Naive B cell (primary cell): Measurements from ENCODE around the gene TNFAIP8L1. TPM values are rescaled to one million over a fixed set of nuclear protein-coding genes. Genes with fewer than 3 reads are reported as not detected.

Experiments
- ATAC-seq, 2 donors: fragments of 150-1000 bp; cut with Tn5 transposase; 2 replicates each; pipeline ENCODE4 v1.10.0; 2021; ENCODE audit warnings: low read depth in 2 of 2, mild to moderate bottlenecking in 2 of 2, moderate library complexity in 2 of 2
- DNase-seq: peaks from one replicate; pipeline ENCODE4 v3.0.0; 2022
- H3K27ac Mint-ChIP-seq, 6 donors: one replicate each; pipeline ENCODE4 v1.8.0; 2020 to 2022; ENCODE audit warnings: mild to moderate bottlenecking in 6 of 6, mixed read lengths in 6 of 6, moderate library complexity in 5 of 6, inconsistent platforms in 2 of 6
- H3K27me3 Mint-ChIP-seq, 3 donors: one replicate each; pipeline ENCODE4 v1.8.0; 2021 to 2022; ENCODE audit warnings: mixed read lengths in 3 of 3, mild to moderate bottlenecking in 1 of 3
- H3K36me3 Mint-ChIP-seq, 2 donors: one replicate each; pipeline ENCODE4 v1.8.0; 2020 to 2022; ENCODE audit warnings: mixed read lengths in 2 of 2, inconsistent platforms in 1 of 2, mild to moderate bottlenecking in 1 of 2
- H3K4me1 Mint-ChIP-seq, 3 donors: one replicate each; pipeline ENCODE4 v1.8.0; 2020 to 2022; ENCODE audit warnings: mixed read lengths in 3 of 3, inconsistent platforms in 1 of 3, mild to moderate bottlenecking in 1 of 3, moderate library complexity in 1 of 3
- H3K4me3 Mint-ChIP-seq, 8 donors: one replicate each; pipeline ENCODE4 v1.8.0; 2020 to 2022; ENCODE audit warnings: mild to moderate bottlenecking in 8 of 8, mixed read lengths in 8 of 8, moderate library complexity in 8 of 8, inconsistent platforms in 2 of 8
- H3K9me3 Mint-ChIP-seq, 7 donors: one replicate each; pipeline ENCODE4 v1.8.0; 2020 to 2022; ENCODE audit warnings: mixed read lengths in 7 of 7, mild to moderate bottlenecking in 5 of 7, inconsistent platforms in 2 of 7, moderate library complexity in 1 of 7
- polyA plus RNA-seq, 6 donors: library from polyadenylated mRNA; unstranded; fragments of 300-500 nt; fragmentation: Illumina TruSeq; gene quantifications; one replicate each; pipeline ENCODE4 v1.2.3, GENCODE V29; 2021; ENCODE audit warnings: low read depth in 6 of 6

Gene TNFAIP8L1
- polyA plus RNA-seq, 6 donors from 2014 or later = 4.7 to 14.2 (median 8.0) TPM

- no peak for DNase-seq
- no peak for ATAC-seq
- Mint-ChIP-seq H3K4me3 (peak overlapping the region in 7 of 8 donors; percentile 6 to 91 (median 52)), H3K27ac (peak overlapping the region in 3 of 6 donors; percentile 47 to 76 (median 58)), H3K27me3 (no peaks in the 10 kb centered on the region), H3K36me3 (no peaks in the 10 kb centered on the region), H3K4me1 (peaks cover 23 to 49% (median 49%) of the 10 kb centered on the region in 3 donors), H3K9me3 (no peaks in the 10 kb centered on the region)
Observed at GRCh38 chr19:4642625-4643024, 3.3 kb downstream of the TNFAIP8L1 start.

DNA sequence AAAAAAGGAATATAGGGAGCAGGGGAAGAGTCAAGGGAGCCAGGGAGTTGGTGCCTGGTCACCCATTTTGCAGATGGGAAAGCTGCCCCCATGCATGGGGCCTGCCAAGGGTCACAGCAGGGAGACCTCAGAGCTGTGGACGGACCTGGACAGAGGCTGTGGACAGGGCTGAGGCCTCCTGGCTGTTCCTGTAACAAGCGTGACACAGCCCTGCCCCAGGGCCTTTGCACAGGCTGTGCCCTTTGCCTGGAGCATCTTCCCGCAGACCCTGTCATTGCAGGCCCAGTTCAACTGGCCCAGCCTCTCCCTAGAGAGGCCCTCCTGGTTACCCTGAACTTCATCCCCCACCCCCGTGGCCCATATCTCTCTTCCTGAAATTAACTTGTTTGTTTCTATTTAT is 6.4 kb downstream of the TNFAIP8L1 start:
- Mint-ChIP-seq H3K4me1 (peaks cover 24 to 55% (median 35%) of the 10 kb centered on the region in 3 donors), H3K27ac (no peak overlapping the region), H3K36me3 (no peaks in the 10 kb centered on the region), H3K9me3 (no peaks in the 10 kb centered on the region), H3K27me3 (no peaks in the 10 kb centered on the region), H3K4me3 (peak overlapping the region in 1 of 8 donors; percentile 72)
- ATAC-seq = no peak
- no peak for DNase-seq

GRCh38 chr19:4647676-4648644 is 8.6 kb downstream of the TNFAIP8L1 start:
- Mint-ChIP-seq H3K4me1 (peaks cover 11 to 40% (median 22%) of the 10 kb centered on the region in 3 donors), H3K36me3 (no peaks in the 10 kb centered on the region), H3K9me3 (no peaks in the 10 kb centered on the region), H3K4me3 (peak overlapping the region in 6 of 8 donors; percentile 15 to 83 (median 50)), H3K27me3 (no peaks in the 10 kb centered on the region), H3K27ac (peak overlapping the region in 5 of 6 donors; percentile 22 to 92 (median 79))
- DNase-seq (no peak), ATAC-seq (peak; percentile 44 to 53)

DNA sequence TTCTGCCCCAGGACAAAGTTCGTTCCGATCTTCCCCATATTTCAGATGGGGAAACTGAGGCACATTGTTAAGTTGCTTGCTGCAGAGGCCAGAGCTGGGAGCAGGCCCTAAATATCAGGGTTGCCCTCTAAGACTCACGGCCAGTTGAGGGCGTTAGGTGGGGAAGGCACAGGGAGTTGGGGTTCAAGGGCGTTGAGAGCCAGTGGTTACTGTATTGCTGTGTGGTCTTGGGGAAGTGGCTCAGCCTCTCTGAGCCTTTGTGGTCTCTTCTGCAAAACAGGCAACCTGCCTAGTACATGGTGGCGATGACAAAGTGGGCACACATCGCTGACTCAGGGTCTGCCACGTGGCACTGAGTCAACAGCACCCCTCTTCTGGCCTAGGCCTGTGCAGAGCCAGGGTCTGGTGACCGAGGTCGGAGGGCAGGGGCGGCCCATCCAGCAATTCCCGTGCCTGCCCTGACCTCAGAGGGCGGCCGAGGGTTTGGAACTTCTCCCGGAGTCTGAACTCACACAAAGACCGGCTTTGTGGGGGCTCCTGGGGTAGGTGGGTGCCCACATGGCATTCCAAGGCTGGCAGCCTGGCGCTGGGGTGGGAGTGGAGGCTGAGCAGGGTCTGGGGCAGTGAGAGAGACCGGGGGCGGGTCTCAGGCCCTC is 10.2 kb downstream of the TNFAIP8L1 start:
- Mint-ChIP-seq H3K4me3 (peak overlapping the region in 2 of 8 donors; percentile 41 to 45), H3K9me3 (no peaks in the 10 kb centered on the region), H3K4me1 (peaks cover 13 to 37% (median 23%) of the 10 kb centered on the region in 3 donors), H3K36me3 (no peaks in the 10 kb centered on the region), H3K27ac (peak overlapping the region in 4 of 6 donors; percentile 22 to 89 (median 52)), H3K27me3 (no peaks in the 10 kb centered on the region)
- no peak for DNase-seq
- no peak for ATAC-seq

- H3K27me3 Mint-ChIP-seq = no peaks in the 10 kb centered on the region
- peak overlapping the region in 2 of 6 donors; percentile 15 to 22 for H3K27ac Mint-ChIP-seq
- H3K36me3 Mint-ChIP-seq = peaks cover 0 to 4% of the 10 kb centered on the region in 2 donors
- no peaks in the 10 kb centered on the region for H3K9me3 Mint-ChIP-seq
- H3K4me1 Mint-ChIP-seq = peaks cover 17 to 44% (median 25%) of the 10 kb centered on the region in 3 donors
- ATAC-seq = no peak
- H3K4me3 Mint-ChIP-seq = no peak overlapping the region
- DNase-seq = no peak
Observed at GRCh38 chr19:4650159-4650558, 10.8 kb downstream of the TNFAIP8L1 start.

- Mint-ChIP-seq H3K4me3 (no peak overlapping the region), H3K9me3 (no peaks in the 10 kb centered on the region), H3K4me1 (peaks cover 17 to 37% (median 18%) of the 10 kb centered on the region in 3 donors), H3K36me3 (peaks cover 0 to 6% of the 10 kb centered on the region in 2 donors), H3K27ac (no peak overlapping the region), H3K27me3 (no peaks in the 10 kb centered on the region)
- ATAC-seq (no peak), DNase-seq (no peak)
Observed at GRCh38 chr19:4652075-4652474, 12.8 kb downstream of the TNFAIP8L1 start.

- H3K4me1 Mint-ChIP-seq = peaks cover 5 to 22% (median 11%) of the 10 kb centered on the region in 3 donors
- no peaks in the 10 kb centered on the region for H3K9me3 Mint-ChIP-seq
- DNase-seq = no peak
- H3K36me3 Mint-ChIP-seq = peaks cover 0 to 6% of the 10 kb centered on the region in 2 donors
- peak overlapping the region in 3 of 6 donors; percentile 15 to 80 (median 19) for H3K27ac Mint-ChIP-seq
- no peaks in the 10 kb centered on the region for H3K27me3 Mint-ChIP-seq
- no peak for ATAC-seq
- no peak overlapping the region for H3K4me3 Mint-ChIP-seq
Observed at GRCh38 chr19:4653793-4654436, 14.6 kb downstream of the TNFAIP8L1 start.

DNA sequence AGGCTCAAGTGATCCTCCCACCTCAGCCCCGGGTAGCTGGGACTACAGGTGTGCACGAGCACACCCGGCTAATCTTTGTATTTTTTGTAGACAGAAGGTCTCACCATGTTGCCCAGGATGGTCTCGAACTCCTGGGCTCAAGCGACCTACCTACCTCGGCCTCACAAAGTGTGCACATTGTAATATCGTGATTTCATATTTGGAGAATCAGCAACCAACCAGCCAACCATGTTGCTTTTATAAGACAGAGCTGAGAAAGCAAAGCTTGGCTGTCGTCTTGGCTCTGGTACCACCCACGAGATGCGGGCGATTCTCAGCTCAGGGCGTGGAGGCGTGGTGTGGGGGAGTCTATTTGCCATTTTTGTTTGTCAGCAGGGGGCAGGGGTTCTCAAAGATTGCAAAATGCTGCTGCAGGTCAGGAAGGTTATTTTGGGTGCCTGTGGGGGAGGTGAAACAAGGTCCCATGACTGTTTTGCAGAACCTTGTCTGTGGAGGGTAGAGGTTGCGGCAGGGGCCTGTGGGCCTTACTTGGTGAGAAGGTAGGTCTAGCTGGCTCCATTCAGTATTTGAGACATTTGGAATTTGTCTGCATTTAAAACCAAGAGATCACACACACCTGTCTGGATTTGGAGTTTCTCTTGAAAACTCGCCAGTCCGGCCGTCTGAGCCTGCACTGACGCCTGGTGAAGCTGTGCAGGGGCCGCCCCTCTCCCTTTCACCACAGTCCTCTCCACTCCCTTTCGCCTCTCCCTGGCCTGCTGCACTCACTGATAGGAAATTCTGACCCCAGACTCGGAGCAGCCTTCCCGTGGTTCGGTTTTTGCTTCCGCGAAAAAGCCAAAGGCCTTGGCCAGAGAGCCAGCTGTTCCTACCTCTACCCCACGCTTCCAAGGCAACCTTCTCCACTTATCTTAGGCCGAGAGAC is 15.4 kb downstream of the TNFAIP8L1 start:
- no peaks in the 10 kb centered on the region for H3K9me3 Mint-ChIP-seq
- peaks cover 5 to 17% (median 7%) of the 10 kb centered on the region in 3 donors for H3K4me1 Mint-ChIP-seq
- H3K36me3 Mint-ChIP-seq = peaks cover 3 to 7% of the 10 kb centered on the region in 2 donors
- peak in 1 of 2 donors; percentile 20 for ATAC-seq
- no peaks in the 10 kb centered on the region for H3K27me3 Mint-ChIP-seq
- no peak for DNase-seq
- peak overlapping the region in 5 of 6 donors; percentile 15 to 85 (median 79) for H3K27ac Mint-ChIP-seq
- H3K4me3 Mint-ChIP-seq = peak overlapping the region in 1 of 8 donors; percentile 37

DNA sequence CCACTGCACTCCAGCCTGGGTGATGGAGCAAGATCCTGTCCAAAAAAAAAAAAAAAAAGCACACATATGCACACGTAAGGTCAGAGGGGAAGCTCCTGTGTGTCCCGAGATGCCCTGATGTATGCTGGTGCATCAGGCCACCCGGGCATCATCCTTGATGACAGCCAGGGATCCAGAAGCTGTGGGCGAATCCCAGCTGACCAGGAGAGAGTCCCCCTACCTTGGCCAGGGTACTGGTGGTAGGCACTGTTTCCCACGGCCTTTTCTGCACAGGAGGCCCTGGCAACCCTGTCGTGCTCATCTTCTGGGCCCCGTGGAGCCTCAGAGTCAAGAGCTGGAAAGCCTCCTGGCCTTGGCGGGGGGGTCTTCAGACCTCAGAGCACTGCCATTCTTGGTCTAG is 16.8 kb downstream of the TNFAIP8L1 start:
- no peaks in the 10 kb centered on the region for H3K9me3 Mint-ChIP-seq
- peaks cover 5 to 13% (median 7%) of the 10 kb centered on the region in 3 donors for H3K4me1 Mint-ChIP-seq
- DNase-seq (no peak), ATAC-seq (no peak)
- peaks cover 7 to 10% of the 10 kb centered on the region in 2 donors for H3K36me3 Mint-ChIP-seq
- no peak overlapping the region for H3K27ac Mint-ChIP-seq
- no peak overlapping the region for H3K4me3 Mint-ChIP-seq
- no peaks in the 10 kb centered on the region for H3K27me3 Mint-ChIP-seq

GRCh38 chr19:4657262-4657661 is 17.9 kb downstream of the TNFAIP8L1 start:
- Mint-ChIP-seq H3K27me3 (no peaks in the 10 kb centered on the region), H3K36me3 (peaks cover 7 to 10% of the 10 kb centered on the region in 2 donors), H3K4me1 (peaks cover 7 to 13% (median 8%) of the 10 kb centered on the region in 3 donors), H3K4me3 (no peak overlapping the region), H3K9me3 (no peaks in the 10 kb centered on the region), H3K27ac (peak overlapping the region in 1 of 6 donors; percentile 2)
- DNase-seq (no peak), ATAC-seq (no peak)

- no peaks in the 10 kb centered on the region for H3K9me3 Mint-ChIP-seq
- H3K27ac Mint-ChIP-seq = peak overlapping the region in 1 of 6 donors; percentile 2
- H3K4me3 Mint-ChIP-seq = no peak overlapping the region
- H3K27me3 Mint-ChIP-seq = no peaks in the 10 kb centered on the region
- peaks cover 8 to 13% (median 10%) of the 10 kb centered on the region in 3 donors for H3K4me1 Mint-ChIP-seq
- peaks cover 7 to 10% of the 10 kb centered on the region in 2 donors for H3K36me3 Mint-ChIP-seq
- DNase-seq (no peak), ATAC-seq (no peak)
Observed at GRCh38 chr19:4657835-4658234, 18.5 kb downstream of the TNFAIP8L1 start.

GRCh38 chr19:4660181-4660791 is 21.0 kb downstream of the TNFAIP8L1 start:
- peaks cover 4 to 7% of the 10 kb centered on the region in 2 donors for H3K36me3 Mint-ChIP-seq
- ATAC-seq (no peak), DNase-seq (no peak)
- H3K9me3 Mint-ChIP-seq = no peaks in the 10 kb centered on the region
- H3K4me3 Mint-ChIP-seq = no peak overlapping the region
- peaks cover 2 to 12% (median 6%) of the 10 kb centered on the region in 3 donors for H3K4me1 Mint-ChIP-seq
- H3K27ac Mint-ChIP-seq = no peak overlapping the region
- no peaks in the 10 kb centered on the region for H3K27me3 Mint-ChIP-seq
